BE2C (cell line): ENCODE measurements around the gene BLNK. TPM values are rescaled to one million over a fixed set of nuclear protein-coding genes. Genes with fewer than 3 reads are reported as not detected.

ENCODE experiments used
- DNase-seq: peaks from one replicate; pipeline ENCODE4 v3.0.0-alpha.2; 2020
- H3K27me3 ChIP-seq: fragments of 250-450 bp; sonication (Bioruptor Pico); 2 replicates; pipeline ENCODE4 v1.5.1; 2020; ENCODE audit warnings: mild to moderate bottlenecking
- H3K36me3 ChIP-seq: fragments of 250-450 bp; sonication (Bioruptor Pico); 2 replicates; pipeline ENCODE4 v1.5.1; 2020; ENCODE audit warnings: mild to moderate bottlenecking
- H3K4me1 ChIP-seq: fragments of 250-450 bp; sonication (Bioruptor Pico); 2 replicates; pipeline ENCODE4 v1.5.1; 2020
- H3K4me3 ChIP-seq: 2 replicates; pipeline ENCODE4 v1.5.1; 2011; ENCODE audit warnings: low read depth, low read length
- H3K9me3 ChIP-seq: fragments of 250-450 bp; sonication (Bioruptor Pico); 2 replicates; pipeline ENCODE4 v1.5.1; 2020
- polyA plus RNA-seq: library from polyadenylated mRNA; unstranded; fragments of >200 nt; gene quantifications from one replicate; pipeline ENCODE4 v1.2.1, GENCODE V29; 2012; ENCODE audit warnings: low read depth, missing spikeins; ENCODE audit not compliant: insufficient read length, insufficient read depth
- TF ChIP-seq, protein P1 (sequence below): IDR thresholded peaks from 2 replicates; pipeline ENCODE4 v1.5.1; 2012; ENCODE audit warnings: mild to moderate bottlenecking, low read depth, low read length

BLNK gene
- polyA plus RNA-seq: 2.0 TPM

GRCh38 chr10:96271016-96271815 lies at the start of gene BLNK:
Gene BLNK (minus strand): TSS chr10:96271569. CDS start chr10:96271398, 171 bp downstream.
- H3K27me3 ChIP-seq: no peaks in the 10 kb centered on the region
- no peak for DNase-seq
- no peaks in the 10 kb centered on the region for H3K4me1 ChIP-seq
- TF ChIP-seq, protein P1, sequence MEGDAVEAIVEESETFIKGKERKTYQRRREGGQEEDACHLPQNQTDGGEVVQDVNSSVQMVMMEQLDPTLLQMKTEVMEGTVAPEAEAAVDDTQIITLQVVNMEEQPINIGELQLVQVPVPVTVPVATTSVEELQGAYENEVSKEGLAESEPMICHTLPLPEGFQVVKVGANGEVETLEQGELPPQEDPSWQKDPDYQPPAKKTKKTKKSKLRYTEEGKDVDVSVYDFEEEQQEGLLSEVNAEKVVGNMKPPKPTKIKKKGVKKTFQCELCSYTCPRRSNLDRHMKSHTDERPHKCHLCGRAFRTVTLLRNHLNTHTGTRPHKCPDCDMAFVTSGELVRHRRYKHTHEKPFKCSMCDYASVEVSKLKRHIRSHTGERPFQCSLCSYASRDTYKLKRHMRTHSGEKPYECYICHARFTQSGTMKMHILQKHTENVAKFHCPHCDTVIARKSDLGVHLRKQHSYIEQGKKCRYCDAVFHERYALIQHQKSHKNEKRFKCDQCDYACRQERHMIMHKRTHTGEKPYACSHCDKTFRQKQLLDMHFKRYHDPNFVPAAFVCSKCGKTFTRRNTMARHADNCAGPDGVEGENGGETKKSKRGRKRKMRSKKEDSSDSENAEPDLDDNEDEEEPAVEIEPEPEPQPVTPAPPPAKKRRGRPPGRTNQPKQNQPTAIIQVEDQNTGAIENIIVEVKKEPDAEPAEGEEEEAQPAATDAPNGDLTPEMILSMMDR: no peak
- no peaks in the 10 kb centered on the region for H3K9me3 ChIP-seq
- H3K4me3 ChIP-seq: no peak within 1 kb of the TSS
- no peaks in the 10 kb centered on the region for H3K36me3 ChIP-seq

GRCh38 chr10:96319754-96320474 lies 48.5 kb upstream of the BLNK start:
- Histone ChIP-seq H3K4me3 (no peak overlapping the region), H3K9me3 (no peaks in the 10 kb centered on the region), H3K4me1 (no peaks in the 10 kb centered on the region), H3K36me3 (no peaks in the 10 kb centered on the region), H3K27me3 (peaks cover 5% of the 10 kb centered on the region)
- no peak for DNase-seq
- TF ChIP-seq, protein P1: no peak

GRCh38 chr10:96317067-96317833 lies 45.9 kb upstream of the BLNK start:
- no peaks in the 10 kb centered on the region for H3K4me1 ChIP-seq
- H3K4me3 ChIP-seq: no peak overlapping the region
- no peaks in the 10 kb centered on the region for H3K27me3 ChIP-seq
- TF ChIP-seq, protein P1: no peak
- H3K9me3 ChIP-seq: no peaks in the 10 kb centered on the region
- DNase-seq: no peak
- H3K36me3 ChIP-seq: no peaks in the 10 kb centered on the region

- TF ChIP-seq, protein P1: no peak
- Histone ChIP-seq H3K4me3 (no peak overlapping the region), H3K9me3 (no peaks in the 10 kb centered on the region), H3K4me1 (no peaks in the 10 kb centered on the region), H3K27me3 (no peaks in the 10 kb centered on the region), H3K36me3 (no peaks in the 10 kb centered on the region)
- no peak for DNase-seq
Measured at GRCh38 chr10:96313344-96313743, 42.0 kb upstream of the BLNK start.

- H3K36me3 ChIP-seq: no peaks in the 10 kb centered on the region
- TF ChIP-seq, protein P1: no peak
- H3K4me1 ChIP-seq: no peaks in the 10 kb centered on the region
- H3K27me3 ChIP-seq: no peaks in the 10 kb centered on the region
- H3K4me3 ChIP-seq: no peak overlapping the region
- no peak for DNase-seq
- H3K9me3 ChIP-seq: no peaks in the 10 kb centered on the region
Measured at GRCh38 chr10:96311180-96311715, 39.9 kb upstream of the BLNK start.
